HG02970 (cell line): Measurements from ENCODE around the gene DAW1.
"Not testable (repeated sequence)": the region's sequence is repeated elsewhere in the genome, so short reads cannot be mapped to it uniquely, and the experiment has no call there.

Source experiments
- ATAC-seq: cut with Tn5 transposase; IDR thresholded peaks from one replicate; pipeline ENCODE4 v1.9.1; 2021; ENCODE audit warnings: mild to moderate bottlenecking, moderate library complexity, moderate number of reproducible peaks; ENCODE audit not compliant: unreplicated experiment, low FRiP score

DAW1 gene, protein sequence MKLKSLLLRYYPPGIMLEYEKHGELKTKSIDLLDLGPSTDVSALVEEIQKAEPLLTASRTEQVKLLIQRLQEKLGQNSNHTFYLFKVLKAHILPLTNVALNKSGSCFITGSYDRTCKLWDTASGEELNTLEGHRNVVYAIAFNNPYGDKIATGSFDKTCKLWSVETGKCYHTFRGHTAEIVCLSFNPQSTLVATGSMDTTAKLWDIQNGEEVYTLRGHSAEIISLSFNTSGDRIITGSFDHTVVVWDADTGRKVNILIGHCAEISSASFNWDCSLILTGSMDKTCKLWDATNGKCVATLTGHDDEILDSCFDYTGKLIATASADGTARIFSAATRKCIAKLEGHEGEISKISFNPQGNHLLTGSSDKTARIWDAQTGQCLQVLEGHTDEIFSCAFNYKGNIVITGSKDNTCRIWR

DNA sequence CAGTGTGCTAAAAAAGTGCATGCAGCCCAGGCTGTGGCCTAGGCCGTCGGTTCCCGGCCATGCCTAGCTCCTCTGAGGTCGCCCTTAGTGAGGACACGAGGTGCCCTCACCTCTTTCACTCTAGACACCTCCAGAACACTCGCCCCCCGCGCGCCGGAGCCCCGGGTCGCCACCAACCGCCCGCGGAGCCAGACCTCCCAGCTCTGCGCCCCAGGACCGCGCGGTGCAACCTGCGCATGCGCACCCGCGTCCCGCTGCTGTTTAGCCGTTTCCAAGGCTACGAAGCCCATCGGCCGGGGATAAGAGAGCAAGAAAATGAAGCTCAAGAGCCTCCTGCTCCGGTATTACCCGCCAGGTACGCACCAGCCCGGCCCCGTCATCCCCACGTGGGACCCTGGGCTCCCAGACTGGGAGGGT is at the start of gene DAW1:
TSS of gene DAW1 (plus strand) at position 257 of the 417 bp plus-strand sequence. CDS start at position 316, 59 bp downstream.
- no peak for ATAC-seq

DNA sequence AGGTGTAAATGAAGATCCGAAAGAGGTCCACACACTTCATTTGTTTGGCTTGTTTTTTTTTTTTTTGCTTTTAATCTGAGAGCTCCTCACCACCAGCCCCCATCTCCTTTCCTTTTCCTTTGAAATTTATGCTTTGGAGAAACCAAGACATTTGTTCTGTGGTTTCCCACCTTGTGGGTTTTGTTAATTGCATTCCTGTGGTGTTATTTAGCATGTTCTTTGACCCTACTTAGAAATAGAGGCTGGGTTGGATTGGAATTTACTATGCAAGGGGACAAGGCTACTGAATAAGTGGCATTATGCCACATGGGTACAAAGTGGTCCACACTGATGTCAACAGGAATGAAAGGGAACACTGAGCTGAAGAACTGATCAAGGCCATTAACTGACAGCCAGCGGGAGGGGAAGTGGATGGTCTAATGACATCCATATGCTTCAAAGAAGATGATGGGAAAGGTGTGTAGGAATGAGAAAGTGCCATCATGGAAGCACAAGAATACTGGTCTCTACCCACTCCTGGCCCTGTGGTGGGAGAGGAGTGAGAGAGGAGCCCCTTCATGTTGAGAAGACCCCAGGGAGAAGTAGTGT is 48.9 kb upstream of the DAW1 start:
- no peak for ATAC-seq

DNA sequence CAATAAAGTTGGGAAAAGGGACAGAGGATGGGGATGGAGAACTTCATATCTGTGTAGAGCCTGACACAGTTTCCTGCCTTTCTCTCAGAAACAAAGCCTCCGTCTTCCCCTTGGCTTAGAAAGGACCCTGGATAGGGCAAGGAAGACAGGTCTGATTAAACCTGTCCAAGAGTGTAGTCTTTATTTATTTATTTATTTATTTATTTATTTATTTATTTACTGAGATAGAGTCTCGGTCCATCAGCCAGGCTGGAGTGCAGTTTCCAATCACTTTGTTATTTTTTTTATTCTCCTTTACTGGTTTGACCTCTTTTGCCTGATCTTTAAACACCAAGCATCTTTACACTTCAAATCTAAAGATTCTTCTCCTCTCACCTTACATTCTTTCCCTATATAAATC is 47.5 kb upstream of the DAW1 start:
- ATAC-seq: no peak

DNA sequence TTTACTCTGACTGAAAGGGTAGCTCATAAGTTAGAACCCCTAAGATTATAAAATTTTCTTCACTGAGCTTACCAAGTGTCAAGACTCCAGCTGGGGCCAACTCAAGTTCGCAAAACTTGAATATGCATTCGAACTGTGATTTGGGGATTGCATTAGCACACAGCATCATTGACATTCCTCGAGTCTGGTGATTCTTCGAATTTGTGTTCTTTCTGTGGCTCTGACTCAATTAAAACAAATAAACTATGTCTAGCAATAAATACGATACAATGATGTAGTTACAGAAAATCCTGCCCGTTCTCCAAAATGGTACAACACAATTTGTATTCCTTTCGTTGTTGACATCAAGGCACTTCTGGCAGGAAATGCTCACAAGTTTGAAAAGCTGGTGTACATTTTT is 46.7 kb upstream of the DAW1 start:
- no peak for ATAC-seq

DNA sequence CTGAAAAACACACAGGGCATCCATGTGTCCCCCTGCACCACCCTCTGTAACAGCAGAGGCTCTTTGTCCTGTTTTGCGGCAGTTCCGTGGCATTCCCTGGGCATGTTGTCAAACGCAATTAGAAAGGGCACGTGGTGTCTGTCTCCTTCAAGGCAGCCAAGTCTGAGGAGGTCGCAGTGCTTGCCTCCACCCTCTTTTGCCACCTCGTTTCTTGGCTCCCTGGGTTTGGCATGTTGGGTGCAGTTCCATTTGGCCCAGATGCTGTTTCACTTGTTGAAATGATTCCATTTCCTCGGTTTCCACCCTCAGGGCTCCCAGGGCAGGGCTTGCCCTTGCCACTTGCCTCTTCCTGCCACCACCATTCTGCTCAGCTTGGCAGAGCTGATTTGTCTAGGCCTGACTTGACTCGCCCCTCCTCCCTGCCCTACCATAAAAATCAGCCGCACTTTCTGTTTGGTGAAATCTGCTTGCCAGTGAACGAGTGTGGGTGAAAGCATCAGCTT is 45.4 kb upstream of the DAW1 start:
- ATAC-seq: no peak

DNA sequence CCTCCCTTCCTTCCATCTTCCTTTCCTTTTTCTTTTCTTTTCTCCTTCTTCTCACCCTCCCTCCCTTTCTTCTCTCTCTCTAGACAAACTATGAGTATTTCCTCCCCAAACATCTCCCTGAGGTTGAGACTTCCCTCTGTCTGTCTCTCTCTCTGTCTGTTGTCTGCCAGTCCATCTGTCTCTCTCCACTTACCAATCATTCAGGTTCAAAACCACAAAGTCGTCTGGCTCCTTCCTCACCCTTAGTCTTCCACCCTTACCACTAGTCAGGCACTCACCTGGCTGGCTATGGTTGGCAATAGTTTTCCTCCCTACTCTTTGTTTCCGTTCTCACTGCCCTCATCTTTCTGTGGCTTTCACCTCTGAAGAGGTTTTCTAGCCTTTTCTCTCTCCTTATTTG is 44.9 kb upstream of the DAW1 start:
- no peak for ATAC-seq

DNA sequence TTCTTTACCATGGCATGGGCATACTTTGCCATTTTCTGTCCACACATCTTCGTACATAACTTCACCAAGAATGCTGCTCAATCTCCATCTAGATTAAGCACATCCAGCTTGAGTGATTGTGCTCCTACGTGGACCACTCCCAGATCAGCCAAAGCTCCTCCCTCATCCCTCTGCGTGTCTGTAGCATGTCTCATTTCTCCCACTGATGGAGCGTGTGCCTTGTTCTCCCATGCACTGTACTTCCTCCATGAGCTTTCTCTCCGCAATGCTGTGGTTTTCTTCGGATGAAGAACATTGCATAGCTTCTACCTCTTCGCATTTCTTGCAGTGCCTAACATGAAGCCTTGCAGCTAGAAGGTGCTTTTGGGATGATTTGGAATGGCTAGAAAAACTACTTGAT is 44.3 kb upstream of the DAW1 start:
- ATAC-seq: no peak

DNA sequence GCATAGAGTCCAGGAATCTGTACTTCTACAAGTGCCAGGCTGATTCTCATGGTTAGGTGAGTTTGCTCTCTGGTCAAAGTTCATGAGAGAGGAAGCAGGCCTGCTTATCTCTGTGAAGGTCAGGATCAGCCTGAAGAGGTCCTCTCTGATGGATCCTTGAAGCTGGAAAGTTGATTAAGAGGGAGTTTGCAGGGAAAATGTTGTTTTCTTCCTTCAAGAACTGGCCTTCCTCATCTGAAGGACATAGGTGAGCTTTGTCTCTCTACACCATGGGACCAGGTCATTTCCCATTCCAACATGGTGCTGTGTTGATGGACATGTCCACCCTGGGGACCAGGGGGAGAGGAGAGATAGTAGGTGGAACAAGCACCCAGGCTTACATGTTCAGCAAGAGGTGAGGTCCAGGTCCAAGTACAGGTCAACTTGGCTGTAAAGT is 42.9 kb upstream of the DAW1 start:
- no peak for ATAC-seq

DNA sequence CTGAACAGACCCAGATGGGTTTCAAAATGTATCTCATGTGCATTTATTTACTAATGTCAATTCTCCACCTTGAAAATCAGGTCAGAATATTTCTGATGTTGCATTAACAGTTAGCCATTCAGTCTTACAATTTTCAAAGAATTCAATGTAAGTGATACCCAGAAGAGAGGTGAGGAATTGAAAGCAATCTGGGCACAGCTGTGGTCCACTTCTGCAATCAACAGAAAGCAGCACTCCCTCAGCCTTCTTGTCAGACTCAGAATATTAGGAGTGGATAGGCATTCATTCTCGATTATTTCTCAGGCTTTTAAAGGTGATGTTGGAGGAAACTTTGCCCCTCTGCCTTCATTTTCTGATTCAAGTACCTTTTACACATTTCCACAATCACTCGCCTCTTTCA is 42.1 kb upstream of the DAW1 start:
- no peak for ATAC-seq

DNA sequence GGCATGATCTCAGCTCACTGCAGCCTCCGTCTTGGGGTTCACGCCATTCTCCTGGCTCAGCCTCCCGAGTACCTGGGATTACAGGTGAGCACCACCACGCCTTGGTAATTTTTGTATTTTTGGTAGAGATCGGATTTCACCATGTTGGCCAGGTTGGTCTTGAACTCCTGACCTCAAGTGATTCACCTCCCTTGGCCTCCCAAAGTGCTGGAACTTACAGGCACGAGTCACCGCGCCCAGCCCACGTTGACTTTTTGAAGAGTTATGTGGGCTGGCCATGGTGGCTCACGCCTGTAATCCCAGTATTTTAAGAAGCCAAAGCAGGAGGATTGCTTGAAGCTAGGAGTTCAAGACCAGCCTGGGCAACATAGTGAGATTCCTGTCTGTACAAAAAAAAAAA is 37.0 kb upstream of the DAW1 start:
- ATAC-seq: no peak

DNA sequence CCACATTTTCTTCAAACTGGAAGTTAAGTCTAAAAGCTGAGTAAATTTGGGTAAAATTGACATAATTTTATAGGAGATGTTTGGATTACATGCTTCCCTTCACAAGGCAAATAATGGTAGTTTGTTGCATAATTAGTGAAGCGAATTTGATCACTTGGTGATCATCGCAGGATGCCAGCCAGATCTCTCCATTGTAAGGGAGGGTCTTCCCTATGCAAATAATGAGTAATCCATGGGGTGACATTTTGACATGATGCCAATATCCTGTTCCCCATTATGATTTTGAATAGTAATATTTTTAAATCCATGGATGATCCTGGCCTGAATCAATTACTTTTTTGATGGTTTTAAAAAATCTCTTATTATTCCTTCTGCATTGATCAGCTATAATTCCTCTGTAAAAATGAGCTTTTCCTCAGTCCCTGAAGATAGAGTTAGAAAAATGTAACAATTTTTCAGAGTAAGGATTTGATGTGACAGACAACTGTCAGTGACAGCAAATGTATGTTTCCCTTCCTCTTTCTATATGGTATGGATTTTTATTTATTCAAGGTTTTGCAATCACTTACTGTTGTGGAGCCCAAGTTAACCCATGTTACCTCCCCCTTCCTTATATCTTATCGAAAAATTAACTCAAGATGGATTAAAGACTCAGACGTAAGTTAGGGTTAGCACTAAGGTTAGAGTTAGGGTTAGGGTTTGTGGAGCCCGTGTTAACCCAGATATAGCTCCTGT is 36.3 kb upstream of the DAW1 start:
- ATAC-seq: no peak

DNA sequence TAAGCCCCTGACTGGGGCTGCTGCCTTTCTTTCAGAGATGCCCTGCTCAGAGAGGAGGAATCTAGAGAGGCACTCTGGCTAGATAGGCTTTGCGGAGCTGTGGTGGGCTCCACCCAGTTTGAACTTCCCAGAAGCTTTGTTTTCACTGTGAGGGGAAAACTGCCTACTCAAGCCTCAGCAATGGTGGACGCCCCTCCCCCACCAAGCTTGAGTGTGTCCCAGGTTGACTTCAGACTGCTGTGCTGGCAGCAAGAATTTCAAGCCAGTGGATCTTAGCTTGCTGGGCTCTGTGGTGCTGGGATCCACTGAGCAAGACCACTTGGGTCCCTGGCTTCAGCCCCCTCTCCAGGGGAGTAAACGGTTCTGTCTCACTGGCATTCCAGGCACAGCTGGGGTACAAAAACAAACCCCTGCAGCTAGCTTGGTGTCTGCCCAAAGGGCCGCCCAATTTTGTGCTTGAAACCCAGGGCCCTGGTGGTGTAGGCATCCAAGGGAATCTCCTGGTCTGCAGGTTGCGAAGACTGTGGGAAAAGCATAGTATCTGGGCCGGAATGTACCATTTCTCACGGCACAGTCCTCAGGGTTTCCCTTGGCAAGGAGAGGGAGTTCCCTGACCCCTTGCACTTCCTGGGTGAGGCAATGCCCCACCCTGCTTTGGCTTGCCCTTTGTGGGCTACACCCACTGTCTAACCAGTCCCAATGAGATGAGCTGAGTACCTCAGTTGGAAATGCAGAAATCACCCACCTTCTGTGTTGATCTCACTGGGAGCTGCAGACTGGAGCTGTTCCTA is 31.9 kb upstream of the DAW1 start:
- ATAC-seq: not testable (repeated sequence)

DNA sequence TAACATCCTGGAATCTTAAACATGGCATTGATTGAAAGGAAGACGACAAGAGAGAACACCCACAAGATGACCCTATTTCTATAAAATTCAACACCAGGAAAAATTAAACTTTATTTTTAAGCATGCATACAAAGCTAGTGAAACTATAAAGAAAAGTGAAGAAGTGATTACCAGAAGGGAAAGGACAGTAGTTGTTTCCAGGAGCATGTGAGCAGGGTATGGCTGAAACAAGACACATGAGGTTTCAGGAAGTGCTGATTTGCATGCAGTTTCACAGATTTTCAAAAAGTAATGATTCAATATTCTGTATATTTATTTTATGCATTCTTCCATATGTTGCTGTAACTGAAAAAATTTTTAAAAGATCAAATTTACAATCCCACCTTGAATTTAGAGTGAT is 24.6 kb upstream of the DAW1 start:
- ATAC-seq: no peak

DNA sequence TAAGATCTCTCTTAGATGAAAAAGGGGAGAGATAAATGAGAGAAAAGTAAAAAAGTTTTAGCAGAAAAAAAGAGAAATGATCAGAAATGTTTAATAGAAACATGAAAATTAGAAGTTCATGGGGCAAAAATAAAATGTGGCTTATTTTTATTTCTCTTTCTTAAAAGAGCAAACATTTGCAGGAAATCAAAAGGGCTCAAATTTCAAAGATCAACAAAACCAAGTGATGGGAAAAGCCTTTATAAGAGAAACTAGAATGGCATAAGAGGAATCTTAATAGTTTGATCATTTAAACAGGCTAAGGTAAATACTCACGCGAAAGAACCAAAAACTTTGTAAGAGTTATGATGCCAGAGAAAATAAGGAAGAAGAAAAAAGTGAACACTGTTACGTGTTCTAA is 23.3 kb upstream of the DAW1 start:
- ATAC-seq: no peak

DNA sequence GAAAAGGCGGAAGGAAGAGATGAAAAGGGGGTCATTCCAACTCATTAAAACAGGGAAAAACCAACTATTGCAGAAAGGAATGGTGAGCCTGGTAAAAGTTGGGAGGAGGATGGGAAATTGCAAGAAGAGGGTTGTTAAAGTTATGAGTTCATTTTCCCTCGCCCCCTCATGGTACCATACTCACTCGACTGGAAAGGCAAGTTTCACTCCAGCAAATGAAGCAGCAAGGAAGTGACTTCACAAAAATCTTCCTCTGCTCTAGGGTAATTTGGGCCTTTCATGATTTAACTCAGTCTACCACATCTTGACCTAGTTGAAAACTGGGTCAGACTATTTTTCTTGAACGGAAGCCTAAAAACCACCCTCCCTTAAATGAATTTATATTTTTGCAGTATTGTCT is 22.8 kb upstream of the DAW1 start:
- no peak for ATAC-seq

DNA sequence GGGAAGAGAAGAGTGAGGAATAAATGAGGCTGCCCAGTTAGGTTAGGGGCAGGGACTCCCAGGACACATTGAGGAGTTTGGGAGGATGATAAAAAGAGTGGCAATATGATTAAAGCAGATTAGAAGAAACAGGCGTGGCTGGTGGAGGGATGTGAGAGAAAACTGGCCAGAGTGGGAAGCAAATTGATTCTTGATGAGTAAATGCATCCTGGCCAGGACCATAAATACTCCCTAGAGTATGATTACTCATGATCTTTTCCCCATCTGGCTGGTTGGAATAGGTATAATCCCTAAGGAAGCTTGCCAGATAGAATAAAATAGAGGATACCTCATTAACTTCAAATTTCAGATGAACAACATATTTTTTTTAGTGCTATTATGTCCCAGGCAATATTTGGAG is 21.5 kb upstream of the DAW1 start:
- no peak for ATAC-seq

DNA sequence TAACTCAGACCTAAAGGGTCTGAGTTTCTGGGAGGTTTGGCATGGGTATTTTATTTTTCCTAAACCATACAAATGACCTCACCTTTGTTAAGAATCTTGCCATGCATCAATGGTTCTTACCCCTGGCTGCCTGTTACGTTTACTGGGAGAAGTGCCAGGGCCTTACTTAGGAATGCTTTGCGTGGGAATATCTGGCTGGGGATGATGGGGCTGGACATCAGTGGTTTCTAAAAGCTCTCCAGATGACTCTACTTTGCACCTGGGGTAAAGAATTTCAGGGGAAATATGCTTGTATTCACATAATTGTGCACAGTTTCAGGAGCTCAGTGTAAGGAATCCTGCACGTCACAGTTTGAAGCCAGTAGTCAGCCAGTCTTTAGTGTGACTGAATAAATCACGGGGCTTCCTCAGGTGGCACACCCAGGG is 18.2 kb upstream of the DAW1 start:
- ATAC-seq: no peak

DNA sequence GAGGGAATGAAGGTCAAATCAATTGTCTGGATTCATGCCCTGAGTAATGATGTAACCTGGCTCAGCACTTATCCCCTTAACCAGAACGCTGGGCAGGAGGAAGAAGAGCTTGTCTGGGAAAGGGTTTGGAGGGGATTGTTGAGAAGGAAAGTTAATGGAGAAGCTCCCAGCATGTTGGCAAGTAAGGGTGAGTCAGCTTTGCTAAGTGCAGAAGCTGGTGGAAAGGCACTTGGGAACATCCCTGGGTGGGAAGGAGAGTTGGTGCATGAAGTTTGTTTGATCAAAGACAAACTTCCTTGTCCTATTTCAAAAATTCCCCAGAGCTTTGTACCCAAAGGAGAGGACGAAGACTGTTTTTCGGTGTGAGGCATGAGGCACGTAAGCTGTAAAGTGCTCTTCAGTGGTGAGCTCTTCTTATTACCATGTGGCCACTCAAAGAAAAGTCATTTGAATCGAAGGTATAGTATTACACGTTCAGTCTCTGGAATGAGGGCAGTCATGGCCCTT is 17.6 kb upstream of the DAW1 start:
- ATAC-seq: no peak

DNA sequence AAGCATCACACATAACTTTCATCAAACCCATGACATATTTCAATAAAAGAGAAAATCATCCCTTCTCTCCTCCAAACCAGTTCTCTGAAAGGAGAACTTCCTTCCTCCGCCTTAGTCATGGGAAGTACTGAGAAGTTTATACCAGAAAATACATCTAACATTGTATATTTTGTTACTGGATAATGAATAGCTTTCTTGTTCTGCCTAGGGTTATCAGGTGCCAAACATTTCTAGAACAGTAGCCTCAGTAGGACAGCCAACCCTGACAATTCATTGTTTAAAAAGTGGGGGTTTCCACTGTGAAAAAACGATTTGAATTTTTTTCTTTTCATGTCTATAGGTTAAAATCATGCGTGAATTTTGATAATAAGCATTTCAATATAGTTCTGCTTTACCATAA is 16.0 kb upstream of the DAW1 start:
- no peak for ATAC-seq

DNA sequence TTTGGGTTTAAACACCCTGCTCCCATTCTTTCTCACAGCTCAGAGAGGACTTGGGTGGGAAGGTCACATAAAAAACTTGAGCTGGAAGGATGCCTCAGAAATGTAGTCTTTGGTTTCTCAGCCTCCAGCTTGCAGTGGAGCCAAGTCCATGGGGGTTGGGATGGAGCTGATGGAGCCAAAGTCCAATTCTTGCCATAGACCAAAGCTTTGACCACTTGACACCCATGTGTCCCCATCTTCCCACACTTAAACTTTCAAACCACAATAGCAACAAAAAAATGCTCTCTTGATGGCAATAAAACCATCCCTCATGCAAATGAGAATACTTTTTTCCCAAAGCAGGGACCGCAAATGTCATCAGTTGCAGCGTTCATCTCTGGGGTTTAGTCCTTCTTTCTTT is 14.7 kb upstream of the DAW1 start:
- ATAC-seq: no peak
